GM23338 (cell line): ENCODE measurements around the gene LANCL3. TPM values are rescaled to one million over a fixed set of nuclear protein-coding genes. Genes with fewer than 3 reads are reported as not detected.

ENCODE experiments used
- ATAC-seq: fragments of 200-7000 bp; cut with Tn5 transposase; 3 replicates; pipeline ENCODE4 v1.9.1; 2020
- DNase-seq: peaks from one replicate; pipeline ENCODE4 v3.0.0-alpha.2; 2015; ENCODE audit warnings: low spot score
- H2AFZ ChIP-seq: fragments of 200-600 bp; sonication (generic); 2 replicates; pipeline ENCODE4 v1.8.0; 2016; ENCODE audit warnings: antibody characterized with exemption, mild to moderate bottlenecking, moderate library complexity
- H3F3A ChIP-seq: fragments of 200-600 bp; sonication (generic); replicated peaks from 2 replicates; pipeline ENCODE4 v1.8.0; 2017; ENCODE audit warnings: antibody characterized with exemption, mixed run types, low read depth
- H3K27ac ChIP-seq: fragments of 200-600 bp; sonication (generic); 2 replicates; pipeline ENCODE4 v1.6.1; 2016; ENCODE audit warnings: low read depth
- H3K27me3 ChIP-seq: fragments of 200-600 bp; sonication (generic); 2 replicates; pipeline ENCODE4 v1.8.0; 2016; ENCODE audit warnings: mild to moderate bottlenecking, mixed run types, moderate library complexity; ENCODE audit not compliant: insufficient read depth
- H3K36me3 ChIP-seq: fragments of 200-600 bp; sonication (generic); 2 replicates; pipeline ENCODE4 v1.8.0; 2016; ENCODE audit warnings: mild to moderate bottlenecking; ENCODE audit not compliant: insufficient read depth
- H3K4me1 ChIP-seq: fragments of 200-600 bp; sonication (generic); 2 replicates; pipeline ENCODE4 v1.8.0; 2016; ENCODE audit warnings: mild to moderate bottlenecking, moderate library complexity; ENCODE audit not compliant: insufficient read depth
- H3K4me2 ChIP-seq: fragments of 200-600 bp; sonication (generic); 2 replicates; pipeline ENCODE4 v1.7.1; 2017; ENCODE audit warnings: mixed run types
- H3K4me3 ChIP-seq: fragments of 200-600 bp; sonication (generic); 2 replicates; pipeline ENCODE4 v1.6.1; 2016; ENCODE audit warnings: mixed run types
- H3K79me2 ChIP-seq: fragments of 200-600 bp; sonication (generic); replicated peaks from 2 replicates; pipeline ENCODE4 v1.8.0; 2017; ENCODE audit warnings: mild to moderate bottlenecking; ENCODE audit not compliant: insufficient read depth
- H3K9me2 ChIP-seq: fragments of 200-600 bp; sonication (generic); 2 replicates; pipeline ENCODE4 v1.8.0; 2017; ENCODE audit not compliant: insufficient read depth
- H4K20me1 ChIP-seq: fragments of 200-600 bp; sonication (generic); replicated peaks from 2 replicates; pipeline ENCODE4 v1.8.0; 2017; ENCODE audit warnings: mild to moderate bottlenecking; ENCODE audit not compliant: insufficient read depth
- H3K27ac Mint-ChIP-seq: 2 replicates; pipeline ENCODE4 v1.8.0; 2020; ENCODE audit warnings: inconsistent platforms, mild to moderate bottlenecking, moderate library complexity, mixed read lengths
- H3K27me3 Mint-ChIP-seq: 3 replicates; pipeline ENCODE4 v1.8.0; 2022; ENCODE audit warnings: low read depth, mild to moderate bottlenecking, moderate library complexity, mixed read lengths, inconsistent platforms; ENCODE audit not compliant: insufficient read depth, poor library complexity
- H3K36me3 Mint-ChIP-seq: 3 replicates; pipeline ENCODE4 v1.8.0; 2021; ENCODE audit warnings: low read depth, mild to moderate bottlenecking, inconsistent platforms, moderate library complexity, mixed read lengths
- H3K4me1 Mint-ChIP-seq: 3 replicates; pipeline ENCODE4 v1.8.0; 2020; ENCODE audit warnings: mild to moderate bottlenecking, inconsistent platforms, mixed read lengths
- H3K4me3 Mint-ChIP-seq: 3 replicates; pipeline ENCODE4 v1.8.0; 2021; ENCODE audit warnings: moderate library complexity, mild to moderate bottlenecking, inconsistent platforms, mixed read lengths
- H3K9me3 Mint-ChIP-seq: 3 replicates; pipeline ENCODE4 v1.8.0; 2020; ENCODE audit warnings: moderate library complexity, mild to moderate bottlenecking, inconsistent platforms, mixed read lengths
- CREB1 ChIP-seq: fragments of 250-450 bp; sonication (Bioruptor Pico); IDR thresholded peaks from 2 replicates; pipeline ENCODE4 v1.5.0; 2020; ENCODE audit warnings: low read depth, mild to moderate bottlenecking, moderate library complexity
- EZH2 ChIP-seq: fragments of 200-600 bp; sonication (generic); IDR thresholded peaks from one replicate; pipeline ENCODE4 v1.8.0; 2017; ENCODE audit warnings: antibody characterized with exemption, mild to moderate bottlenecking, low read depth; ENCODE audit not compliant: unreplicated experiment
- EZH2phosphoT487 ChIP-seq: fragments of 200-600 bp; sonication (generic); IDR thresholded peaks from one replicate; pipeline ENCODE4 v1.8.1; 2018; ENCODE audit warnings: antibody characterized with exemption; ENCODE audit not compliant: unreplicated experiment
- JUNB ChIP-seq: IDR thresholded peaks from one replicate; pipeline ENCODE4 v1.6.1; 2016; ENCODE audit warnings: antibody characterized with exemption; ENCODE audit not compliant: unreplicated experiment
- NANOG ChIP-seq: IDR thresholded peaks from 2 replicates; pipeline ENCODE4 v1.6.1; 2016; ENCODE audit warnings: antibody characterized with exemption, borderline replicate concordance
- STAT1 ChIP-seq: IDR thresholded peaks from one replicate; pipeline ENCODE4 v1.6.1; 2016; ENCODE audit warnings: antibody characterized with exemption; ENCODE audit not compliant: unreplicated experiment
- ZNF114 ChIP-seq: fragments of 250-450 bp; sonication (Bioruptor Pico); IDR thresholded peaks from 2 replicates; pipeline ENCODE4 v1.5.0; 2020; ENCODE audit warnings: mild to moderate bottlenecking, moderate library complexity
- ZNF331 ChIP-seq: fragments of 250-450 bp; sonication (Bioruptor Pico); IDR thresholded peaks from 2 replicates; pipeline ENCODE4 v1.5.0; 2020; ENCODE audit warnings: low read depth, mild to moderate bottlenecking, moderate library complexity
- polyA plus RNA-seq: library from polyadenylated mRNA; unstranded; fragments of >200 nt; fragmentation: Nextera tagmentation; extraction: Ambion mirVana; gene quantifications from 2 replicates; pipeline ENCODE4 v1.2.1, GENCODE V29; 2016
- total RNA-seq: library from RNA; depleted of rRNA; stranded (reverse); fragments of >200 nt; shearing (Covaris generic); gene quantifications from 2 replicates; pipeline ENCODE4 v1.2.3, GENCODE V29; 2014
- TF ChIP-seq, protein P1 (sequence below): IDR thresholded peaks from one replicate; pipeline ENCODE4 v1.6.1; 2018; ENCODE audit warnings: antibody characterized with exemption; ENCODE audit not compliant: unreplicated experiment
- TF ChIP-seq, protein P2 (sequence below): IDR thresholded peaks from 2 replicates; pipeline ENCODE4 v1.6.1; 2016; ENCODE audit warnings: antibody characterized with exemption

The LANCL3 gene
- total and polyA plus RNA-seq, 2 experiments from 2014 or later, result 0.11 to 1.8 TPM

DNA sequence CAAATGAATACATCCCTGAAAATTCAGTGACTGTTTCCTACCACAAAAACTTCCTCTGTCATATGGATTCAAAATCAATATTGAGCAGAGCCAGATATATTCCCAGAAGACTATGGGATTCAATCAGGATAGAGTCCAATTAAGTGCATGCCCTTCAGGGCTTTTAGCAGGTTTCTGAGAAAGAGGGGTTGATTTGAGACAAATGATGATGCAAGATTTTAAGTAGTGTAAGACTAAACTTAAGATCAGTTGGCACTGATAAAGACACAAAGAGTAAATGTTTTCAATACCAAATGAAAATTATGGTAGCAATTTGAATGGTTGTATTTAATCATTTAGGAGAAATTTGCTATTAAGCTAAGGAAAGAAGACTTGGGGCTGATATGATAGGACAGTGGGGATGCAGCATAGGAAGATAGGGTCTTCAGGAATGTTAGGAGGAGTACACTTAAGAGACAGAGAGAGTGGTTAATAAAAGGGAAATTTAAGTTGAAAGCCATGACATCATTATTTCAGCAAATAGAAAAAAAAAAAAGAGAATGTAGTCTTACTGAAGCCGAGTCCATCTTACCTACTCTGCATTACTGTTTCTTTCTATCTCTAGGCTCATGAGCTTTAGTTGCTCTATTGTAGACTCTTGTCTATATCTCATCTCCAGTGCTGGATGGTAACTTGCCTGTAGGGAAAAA, 82.1 kb downstream of the LANCL3 start:
- no peaks in the 10 kb centered on the region for H3F3A ChIP-seq
- H3K9me3 Mint-ChIP-seq, result no peaks in the 10 kb centered on the region; the same call in 2 of the 3 replicates
- no peak for ATAC-seq

DNA sequence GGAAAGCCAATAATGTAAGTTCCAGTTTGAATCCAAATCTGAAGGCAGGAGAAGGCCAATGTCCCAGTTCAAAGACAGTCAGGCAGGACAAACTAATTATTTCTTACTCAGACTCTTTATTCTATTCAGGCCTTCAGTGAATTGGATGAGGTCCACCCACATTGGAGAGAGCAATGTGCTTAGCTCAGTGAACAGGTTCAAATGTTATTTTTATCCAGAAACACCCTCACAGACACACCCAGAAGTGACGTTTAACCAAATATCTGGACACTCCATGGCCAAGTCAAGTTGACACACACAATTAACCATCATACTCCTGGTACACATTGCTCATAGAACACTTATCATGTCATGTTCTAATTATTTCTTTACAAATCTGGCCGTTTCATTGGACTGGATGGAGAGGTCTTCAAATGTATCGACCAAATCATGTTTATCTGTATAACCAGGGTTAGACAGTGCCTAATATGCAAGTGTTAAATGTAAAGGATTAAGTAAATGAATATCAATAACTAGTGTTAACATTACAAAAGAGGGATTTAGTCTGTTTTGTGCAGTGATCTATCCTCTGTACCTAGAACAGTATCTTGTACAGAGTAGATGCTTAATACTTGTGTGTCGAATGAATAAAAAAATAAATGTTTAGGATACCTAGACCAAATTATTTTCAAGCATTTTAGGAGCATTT, 87.0 kb downstream of the LANCL3 start:
- Histone ChIP-seq H3F3A (no peaks in the 10 kb centered on the region), H2AFZ (no peak overlapping the region), H3K79me2 (no peaks in the 10 kb centered on the region), H3K9me2 (no peaks in the 10 kb centered on the region), H3K4me2 (no peak overlapping the region), H3K4me1 (no peaks in the 10 kb centered on the region), H3K36me3 (no peaks in the 10 kb centered on the region), H3K27me3 (no peaks in the 10 kb centered on the region), H4K20me1 (no peaks in the 10 kb centered on the region), H3K4me3 (no peak overlapping the region), H3K27ac (no peak overlapping the region)
- TF ChIP-seq, protein P1, sequence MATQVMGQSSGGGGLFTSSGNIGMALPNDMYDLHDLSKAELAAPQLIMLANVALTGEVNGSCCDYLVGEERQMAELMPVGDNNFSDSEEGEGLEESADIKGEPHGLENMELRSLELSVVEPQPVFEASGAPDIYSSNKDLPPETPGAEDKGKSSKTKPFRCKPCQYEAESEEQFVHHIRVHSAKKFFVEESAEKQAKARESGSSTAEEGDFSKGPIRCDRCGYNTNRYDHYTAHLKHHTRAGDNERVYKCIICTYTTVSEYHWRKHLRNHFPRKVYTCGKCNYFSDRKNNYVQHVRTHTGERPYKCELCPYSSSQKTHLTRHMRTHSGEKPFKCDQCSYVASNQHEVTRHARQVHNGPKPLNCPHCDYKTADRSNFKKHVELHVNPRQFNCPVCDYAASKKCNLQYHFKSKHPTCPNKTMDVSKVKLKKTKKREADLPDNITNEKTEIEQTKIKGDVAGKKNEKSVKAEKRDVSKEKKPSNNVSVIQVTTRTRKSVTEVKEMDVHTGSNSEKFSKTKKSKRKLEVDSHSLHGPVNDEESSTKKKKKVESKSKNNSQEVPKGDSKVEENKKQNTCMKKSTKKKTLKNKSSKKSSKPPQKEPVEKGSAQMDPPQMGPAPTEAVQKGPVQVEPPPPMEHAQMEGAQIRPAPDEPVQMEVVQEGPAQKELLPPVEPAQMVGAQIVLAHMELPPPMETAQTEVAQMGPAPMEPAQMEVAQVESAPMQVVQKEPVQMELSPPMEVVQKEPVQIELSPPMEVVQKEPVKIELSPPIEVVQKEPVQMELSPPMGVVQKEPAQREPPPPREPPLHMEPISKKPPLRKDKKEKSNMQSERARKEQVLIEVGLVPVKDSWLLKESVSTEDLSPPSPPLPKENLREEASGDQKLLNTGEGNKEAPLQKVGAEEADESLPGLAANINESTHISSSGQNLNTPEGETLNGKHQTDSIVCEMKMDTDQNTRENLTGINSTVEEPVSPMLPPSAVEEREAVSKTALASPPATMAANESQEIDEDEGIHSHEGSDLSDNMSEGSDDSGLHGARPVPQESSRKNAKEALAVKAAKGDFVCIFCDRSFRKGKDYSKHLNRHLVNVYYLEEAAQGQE, result no peak
- Mint-ChIP-seq H3K36me3 (no peaks in the 10 kb centered on the region), H3K4me3 (no peak overlapping the region), H3K9me3 (no peaks in the 10 kb centered on the region), H3K27ac (no peak overlapping the region), H3K4me1 (no peaks in the 10 kb centered on the region; the same call in 2 of the 3 replicates), H3K27me3 (no peaks in the 10 kb centered on the region)
- no peak for DNase-seq
- no peak for ATAC-seq

More for the DNA sequence above, 82.1 kb downstream of the LANCL3 start:
- H2AFZ ChIP-seq, result no peak overlapping the region
- no peak overlapping the region for H3K27ac ChIP-seq
- no peaks in the 10 kb centered on the region for H4K20me1 ChIP-seq
- DNase-seq, result no peak
- Mint-ChIP-seq H3K4me1 (peaks cover 14% of the 10 kb centered on the region), H3K27me3 (peaks cover 7% of the 10 kb centered on the region), H3K36me3 (no peaks in the 10 kb centered on the region), H3K4me3 (no peak overlapping the region), H3K27ac (no peak overlapping the region)
- peaks cover 10% of the 10 kb centered on the region; the same call in 1 of the 2 replicates for H3K4me1 ChIP-seq
- no peaks in the 10 kb centered on the region for H3K27me3 ChIP-seq
- H3K36me3 ChIP-seq, result no peaks in the 10 kb centered on the region
- no peaks in the 10 kb centered on the region for H3K9me2 ChIP-seq
- H3K79me2 ChIP-seq, result no peaks in the 10 kb centered on the region
- H3K4me2 ChIP-seq, result no peak overlapping the region
- H3K4me3 ChIP-seq, result no peak overlapping the region
- TF ChIP-seq NANOG (no peak), ZNF331 (CRISPR knock-in tag) (no peak), CREB1 (no peak), EZH2phosphoT487 (no peak), STAT1 (no peak), ZNF114 (CRISPR knock-in tag) (no peak), JUNB (no peak), EZH2 (no peak)
- TF ChIP-seq, protein P2, sequence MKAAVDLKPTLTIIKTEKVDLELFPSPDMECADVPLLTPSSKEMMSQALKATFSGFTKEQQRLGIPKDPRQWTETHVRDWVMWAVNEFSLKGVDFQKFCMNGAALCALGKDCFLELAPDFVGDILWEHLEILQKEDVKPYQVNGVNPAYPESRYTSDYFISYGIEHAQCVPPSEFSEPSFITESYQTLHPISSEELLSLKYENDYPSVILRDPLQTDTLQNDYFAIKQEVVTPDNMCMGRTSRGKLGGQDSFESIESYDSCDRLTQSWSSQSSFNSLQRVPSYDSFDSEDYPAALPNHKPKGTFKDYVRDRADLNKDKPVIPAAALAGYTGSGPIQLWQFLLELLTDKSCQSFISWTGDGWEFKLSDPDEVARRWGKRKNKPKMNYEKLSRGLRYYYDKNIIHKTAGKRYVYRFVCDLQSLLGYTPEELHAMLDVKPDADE, result no peak
